NOMO-1 treated with dmso at 0.1 percent for 144 hours (cell line): Measurements from ENCODE around the gene FBXL16.

ENCODE experiments used
- DNase-seq: peaks from one replicate; lab custom pipeline; 2025; ENCODE audit not compliant: unreplicated experiment; lab: John Stamatoyannopoulos, UW

The FBXL16 gene

DNA sequence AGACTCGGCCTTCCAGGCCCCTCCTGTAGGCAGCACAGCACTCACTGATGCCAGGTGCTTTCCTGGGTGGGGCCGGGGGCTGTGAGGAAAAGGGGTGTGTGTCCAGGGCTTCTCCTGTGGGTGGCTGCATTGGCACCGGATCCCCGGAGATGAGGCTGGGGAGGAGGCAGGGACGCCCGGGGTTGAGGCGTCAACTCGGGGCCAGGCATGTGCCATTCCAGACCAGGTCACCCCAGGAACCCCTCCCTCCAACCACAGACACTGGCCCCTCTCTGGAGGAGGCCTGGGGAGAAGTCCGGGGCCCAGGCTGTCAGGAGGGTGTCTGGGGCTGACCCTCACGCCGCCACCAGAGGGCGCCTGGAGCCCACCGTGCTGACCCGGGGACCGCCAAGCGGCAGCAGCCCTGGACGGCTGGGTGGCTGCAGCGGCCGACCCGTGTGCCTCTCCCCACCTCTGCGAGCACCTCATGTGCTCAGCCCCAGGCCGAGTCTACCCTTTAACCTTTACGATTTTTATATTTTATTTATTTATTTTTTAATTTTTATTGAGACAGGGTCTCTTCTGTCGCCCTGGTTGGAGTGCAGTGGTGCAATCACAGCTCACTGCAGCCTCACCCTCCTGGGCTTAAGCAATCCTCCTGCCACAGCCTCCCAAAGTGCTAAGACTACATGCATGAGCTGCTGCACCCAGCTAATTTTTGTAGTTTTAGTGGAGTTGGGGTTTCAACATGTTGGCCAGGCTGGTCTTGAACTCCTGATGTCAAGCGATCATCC, 6.1 kb upstream of the FBXL16 start:
- peak; percentile 70 for DNase-seq

DNA sequence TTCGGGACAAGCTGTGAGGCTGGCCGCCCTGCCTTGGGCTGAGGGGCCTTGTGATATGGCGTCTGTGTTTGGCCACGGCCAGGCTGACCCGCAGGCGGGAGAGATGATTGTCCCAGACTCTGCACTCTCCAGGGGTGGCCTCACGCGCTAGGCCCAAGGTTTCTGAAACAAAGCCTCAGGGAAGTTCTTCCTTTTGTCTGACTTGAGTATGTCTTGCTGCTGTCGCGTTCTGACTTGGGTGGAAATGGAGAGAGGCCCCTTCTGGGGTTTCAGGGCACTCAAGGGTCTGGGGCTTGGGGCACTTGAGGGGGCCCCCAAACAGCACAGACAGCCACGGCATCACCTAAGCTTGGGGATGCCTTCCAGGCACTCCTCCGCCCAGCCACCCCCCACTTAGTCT, 5.5 kb upstream of the FBXL16 start:
- DNase-seq, result no peak

DNA sequence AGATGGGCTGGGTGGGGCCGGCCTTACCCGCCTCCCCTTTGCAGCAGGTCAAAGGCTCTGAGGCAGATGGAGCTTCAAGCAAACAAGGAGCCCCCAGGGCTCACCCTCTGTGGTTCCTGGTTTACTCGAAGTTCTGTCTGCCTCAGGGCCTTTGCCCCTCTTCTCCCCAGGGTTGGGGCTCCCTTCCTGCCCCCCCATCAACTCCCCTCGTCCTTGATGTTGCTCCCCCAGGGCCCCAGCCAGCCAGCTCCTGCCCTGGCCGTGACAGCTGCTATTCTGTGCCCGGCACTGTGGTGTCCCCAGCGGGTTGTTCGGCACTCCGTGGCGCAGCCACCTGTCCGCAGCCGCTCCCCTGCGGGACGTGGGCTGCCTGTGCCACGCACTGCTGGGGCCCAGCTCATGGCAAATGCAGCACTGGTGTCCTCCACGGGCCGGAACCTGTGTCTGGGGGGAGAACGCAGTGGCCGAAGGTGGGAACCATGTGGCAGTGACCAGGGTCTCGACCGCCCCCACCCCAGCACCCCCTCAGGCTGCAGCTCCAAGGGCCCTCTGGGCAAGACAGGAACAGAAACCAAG, 5.0 kb upstream of the FBXL16 start:
- DNase-seq, result no peak

DNA sequence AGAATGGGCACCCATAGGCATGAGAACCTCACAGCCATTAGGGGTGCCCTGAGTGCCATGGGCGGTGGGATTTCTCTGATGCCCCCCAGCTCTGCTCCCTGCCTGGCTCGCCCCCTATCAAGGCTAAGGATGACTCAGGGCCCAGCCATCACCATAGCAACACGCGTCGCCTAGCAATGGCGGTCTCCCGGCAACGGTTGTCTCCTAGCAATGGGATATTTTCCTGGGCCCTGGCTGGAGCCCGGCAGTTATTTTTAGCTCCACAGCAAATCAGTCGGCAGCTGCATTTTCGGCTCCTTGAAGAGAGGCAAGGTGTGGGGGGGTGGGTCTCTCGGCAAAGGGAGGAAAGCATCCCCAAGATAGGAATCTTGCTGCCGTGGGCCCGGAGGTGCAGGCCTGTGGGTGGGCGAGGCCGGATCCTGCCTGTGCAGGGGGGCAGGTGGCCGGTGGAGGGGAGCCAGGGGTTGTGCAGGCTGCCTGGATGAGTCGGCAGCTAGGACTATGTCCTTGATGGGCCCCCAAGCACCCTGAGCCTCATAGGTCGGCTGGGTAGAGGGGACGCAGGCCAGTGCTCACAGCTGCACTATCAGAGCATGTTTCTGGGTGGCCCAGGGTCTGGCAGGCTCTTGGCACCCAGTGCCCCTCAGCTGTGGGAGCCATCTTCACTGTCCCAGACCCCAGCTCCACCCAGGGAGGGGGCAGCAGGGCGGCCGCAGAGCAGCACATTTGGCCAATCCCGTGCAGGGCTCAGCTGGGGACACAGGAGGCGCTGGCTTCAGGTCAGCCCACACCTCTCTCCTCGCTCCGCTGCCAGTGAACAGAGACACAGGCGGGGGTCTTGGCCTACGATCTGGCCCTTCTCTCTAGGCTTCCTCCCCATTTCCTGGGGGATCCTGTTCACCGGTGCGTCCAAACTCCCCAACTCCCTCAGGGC, 4.2 kb upstream of the FBXL16 start:
- DNase-seq, result no peak

DNA sequence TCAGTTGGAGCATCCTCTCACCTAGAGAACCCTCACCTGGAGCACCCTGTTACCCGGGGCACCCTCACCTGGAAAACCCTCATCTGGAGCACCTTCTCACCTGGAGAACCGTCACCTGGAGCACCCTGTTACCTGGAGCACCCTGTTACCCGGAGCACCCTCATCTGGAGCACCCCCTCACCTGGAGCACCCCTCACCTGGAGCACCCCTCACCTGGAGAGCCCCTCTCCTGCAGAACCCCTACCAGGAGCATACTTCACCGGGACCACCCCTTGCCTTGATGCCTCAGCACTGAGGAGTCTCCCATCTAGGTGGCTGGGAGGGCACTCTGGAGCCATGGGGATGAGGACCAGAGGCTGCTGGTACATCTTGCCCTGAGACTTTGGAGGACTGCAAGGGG, 3.4 kb upstream of the FBXL16 start:
- no peak for DNase-seq

DNA sequence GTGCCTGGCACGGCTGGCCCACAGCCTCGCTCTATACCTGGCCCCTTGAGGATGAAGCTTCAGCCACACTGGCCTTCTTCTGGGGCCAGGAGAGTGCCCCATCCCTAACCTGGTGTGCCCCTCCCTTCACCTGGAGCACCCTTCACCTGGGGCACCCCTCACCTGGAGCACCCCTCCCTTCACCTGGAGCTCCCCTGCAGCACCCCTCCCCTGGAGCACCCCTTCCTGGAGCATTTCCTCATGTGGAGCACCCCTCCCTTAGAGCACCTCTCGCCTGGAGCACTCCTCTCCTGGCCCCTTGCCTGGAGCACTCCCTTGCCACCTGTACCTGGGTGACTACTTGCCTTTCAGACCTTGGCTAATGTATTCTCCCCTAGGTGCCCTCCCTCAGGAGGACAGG, 2.4 kb upstream of the FBXL16 start:
- DNase-seq, result no peak

DNA sequence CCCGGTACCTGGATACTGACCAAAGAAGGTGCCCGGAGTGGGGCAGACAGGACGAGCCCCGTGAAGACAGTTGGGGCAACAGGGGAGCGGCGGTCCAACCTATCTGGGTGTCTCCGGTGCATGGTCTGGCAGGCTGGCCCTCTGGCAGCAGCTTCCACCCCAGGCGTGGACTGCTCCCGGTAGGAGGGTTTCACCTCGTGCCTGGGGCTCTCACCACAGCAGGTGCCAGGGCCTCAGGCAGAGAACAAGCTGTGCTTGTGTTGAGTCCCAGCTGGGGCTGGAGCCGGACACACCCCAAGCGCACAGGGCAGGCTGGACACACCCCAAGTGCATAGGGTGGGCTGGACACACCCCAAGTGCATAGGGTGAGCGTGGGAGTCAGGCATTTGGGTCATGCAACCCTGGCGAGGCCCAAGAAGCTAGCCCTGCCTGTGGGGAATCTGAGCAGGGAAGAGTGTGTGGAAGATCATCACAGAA, 1.5 kb upstream of the FBXL16 start:
- no peak for DNase-seq

DNA sequence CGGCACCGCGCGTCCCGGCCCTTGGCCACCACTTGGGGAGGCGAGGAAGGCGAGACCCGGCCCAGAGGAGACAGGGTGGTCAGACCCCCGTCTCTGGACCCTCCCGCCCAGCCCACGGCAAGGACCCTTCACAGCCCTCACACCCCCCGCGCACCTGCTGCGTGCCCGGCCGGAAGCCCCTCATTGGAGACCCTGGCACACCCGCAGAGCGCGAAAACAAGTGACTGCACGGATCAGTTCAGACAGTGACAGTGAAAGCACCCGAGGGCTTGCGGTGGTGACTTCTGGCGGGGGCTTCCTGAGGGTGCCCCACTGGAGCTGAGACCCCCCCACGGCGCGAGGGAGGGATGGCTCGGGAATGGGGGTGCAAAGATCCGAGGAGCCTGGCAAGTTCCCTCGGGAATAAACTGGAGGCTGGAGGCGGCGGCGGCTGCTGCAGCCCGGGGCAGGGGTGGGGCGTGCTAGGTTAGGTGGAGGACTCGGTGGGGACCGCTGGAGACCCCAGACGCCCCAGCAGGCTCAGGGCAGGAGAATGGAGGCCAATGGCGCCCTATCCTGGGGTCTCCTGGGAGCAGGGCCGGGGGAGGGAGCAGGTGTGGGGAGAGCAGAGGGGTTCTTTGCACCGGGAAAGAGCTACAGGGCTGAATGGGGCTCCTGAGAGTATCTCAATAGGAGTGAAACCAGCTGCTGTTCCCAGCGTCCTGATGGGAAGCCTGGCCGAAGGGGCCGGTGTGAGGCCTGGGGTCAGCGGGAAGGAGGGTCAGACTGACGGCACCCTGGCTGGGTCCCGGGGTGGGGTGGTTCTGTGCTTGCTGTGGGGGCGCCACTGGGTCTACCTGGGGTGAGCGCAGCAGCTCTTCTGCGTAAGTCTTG, 824 bp upstream of the FBXL16 start:
- no peak for DNase-seq

DNA sequence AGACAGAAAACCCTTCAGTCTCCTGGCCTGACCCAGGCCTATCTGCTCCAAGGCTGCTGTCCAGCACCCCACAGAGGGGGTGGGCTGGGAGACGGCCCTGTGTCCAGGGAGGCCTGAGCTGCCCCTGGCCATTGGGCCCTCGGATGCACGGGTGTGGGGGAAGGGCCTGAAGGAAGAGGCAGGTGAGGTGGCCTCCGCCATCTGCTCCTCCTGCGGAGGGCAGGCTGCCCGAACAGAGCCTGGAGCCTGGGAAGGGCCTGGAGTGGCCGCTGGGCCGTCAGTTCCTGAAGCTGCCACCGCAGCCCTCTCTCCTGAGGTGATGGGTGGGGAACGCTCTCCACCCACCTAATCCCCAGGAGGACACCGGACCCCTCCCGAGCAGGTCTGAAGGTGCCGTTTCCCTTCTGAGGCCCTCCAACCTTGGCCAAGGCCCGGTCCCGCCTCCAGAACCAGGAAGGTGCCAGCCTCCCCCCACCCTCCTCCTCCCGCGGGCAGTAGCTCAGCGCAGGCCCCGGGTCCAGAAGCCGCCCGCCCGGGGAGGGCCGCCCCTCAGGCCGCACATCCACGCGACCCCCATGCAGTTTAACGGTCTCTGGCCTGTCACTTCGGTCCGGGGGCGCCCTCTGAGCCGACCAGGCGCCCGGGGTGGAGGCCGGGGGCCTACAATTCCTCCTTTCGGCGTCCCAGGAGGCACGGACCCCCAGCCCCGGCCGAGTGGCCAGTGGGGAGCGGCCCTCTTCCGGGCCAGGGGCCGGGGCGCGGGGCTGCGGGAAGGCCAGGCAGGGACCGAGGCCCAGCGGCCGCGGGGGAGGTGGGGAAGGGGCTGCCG, 835 bp downstream of the FBXL16 start:
- no peak for DNase-seq

DNA sequence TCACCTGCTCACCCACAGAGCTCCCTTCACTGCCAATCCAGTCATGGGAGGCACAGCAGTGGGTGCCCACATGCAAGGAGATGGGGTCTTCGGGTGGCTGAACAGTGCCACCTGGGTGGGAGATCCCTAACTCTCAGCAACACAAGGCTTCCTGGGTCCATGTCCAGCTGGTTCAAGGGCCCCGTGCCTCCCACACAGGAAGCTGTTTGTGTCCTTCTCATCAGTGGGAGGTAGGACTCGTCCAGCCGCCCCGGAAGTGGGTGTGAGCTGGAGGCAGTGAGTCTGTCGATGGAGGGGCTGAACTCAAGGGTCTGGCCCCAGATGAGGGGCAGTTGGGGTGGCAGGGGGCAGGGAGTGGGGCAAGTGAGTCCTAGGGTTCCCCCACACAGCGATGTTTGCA, 1.6 kb downstream of the FBXL16 start:
- no peak for DNase-seq

DNA sequence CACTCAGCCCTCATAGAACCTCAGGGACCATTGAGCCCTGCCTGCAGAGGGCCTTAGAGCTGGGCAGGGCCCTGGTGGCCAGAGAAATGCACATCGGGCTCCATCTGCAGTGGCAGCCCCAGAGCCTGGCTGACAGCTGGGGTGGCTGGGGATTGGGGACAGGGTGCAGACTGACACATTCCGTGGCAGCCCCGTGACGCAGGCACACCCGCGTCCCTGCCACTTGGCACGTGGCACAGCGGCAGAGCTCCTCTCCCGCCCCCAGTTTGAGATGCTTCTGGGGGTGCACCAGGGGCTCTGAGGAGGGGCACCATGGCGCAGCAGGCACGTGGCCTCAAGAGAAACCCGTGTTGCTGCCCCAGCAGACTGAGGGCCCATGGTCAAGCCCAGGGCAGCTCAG, 2.2 kb downstream of the FBXL16 start:
- DNase-seq, result no peak

DNA sequence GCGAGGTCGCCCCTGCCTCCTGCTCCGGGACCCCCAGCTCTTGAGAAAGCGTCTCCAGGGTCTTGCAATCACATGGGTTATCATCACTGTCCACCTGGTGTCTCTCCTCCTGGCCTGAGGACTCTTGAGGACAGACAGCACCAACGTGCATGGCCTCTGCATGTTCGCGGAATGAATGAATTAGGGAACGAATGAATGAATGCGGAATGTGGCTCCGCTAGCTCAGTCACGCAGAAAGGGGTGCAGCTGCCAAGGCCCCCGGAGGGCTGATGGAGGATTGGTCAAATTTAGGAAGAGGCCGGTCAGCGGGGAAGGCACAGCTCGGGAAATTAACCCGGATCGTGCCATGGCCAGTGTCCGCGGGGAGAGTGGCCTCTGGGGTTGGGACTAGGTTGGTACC, 3.3 kb downstream of the FBXL16 start:
- no peak for DNase-seq

DNA sequence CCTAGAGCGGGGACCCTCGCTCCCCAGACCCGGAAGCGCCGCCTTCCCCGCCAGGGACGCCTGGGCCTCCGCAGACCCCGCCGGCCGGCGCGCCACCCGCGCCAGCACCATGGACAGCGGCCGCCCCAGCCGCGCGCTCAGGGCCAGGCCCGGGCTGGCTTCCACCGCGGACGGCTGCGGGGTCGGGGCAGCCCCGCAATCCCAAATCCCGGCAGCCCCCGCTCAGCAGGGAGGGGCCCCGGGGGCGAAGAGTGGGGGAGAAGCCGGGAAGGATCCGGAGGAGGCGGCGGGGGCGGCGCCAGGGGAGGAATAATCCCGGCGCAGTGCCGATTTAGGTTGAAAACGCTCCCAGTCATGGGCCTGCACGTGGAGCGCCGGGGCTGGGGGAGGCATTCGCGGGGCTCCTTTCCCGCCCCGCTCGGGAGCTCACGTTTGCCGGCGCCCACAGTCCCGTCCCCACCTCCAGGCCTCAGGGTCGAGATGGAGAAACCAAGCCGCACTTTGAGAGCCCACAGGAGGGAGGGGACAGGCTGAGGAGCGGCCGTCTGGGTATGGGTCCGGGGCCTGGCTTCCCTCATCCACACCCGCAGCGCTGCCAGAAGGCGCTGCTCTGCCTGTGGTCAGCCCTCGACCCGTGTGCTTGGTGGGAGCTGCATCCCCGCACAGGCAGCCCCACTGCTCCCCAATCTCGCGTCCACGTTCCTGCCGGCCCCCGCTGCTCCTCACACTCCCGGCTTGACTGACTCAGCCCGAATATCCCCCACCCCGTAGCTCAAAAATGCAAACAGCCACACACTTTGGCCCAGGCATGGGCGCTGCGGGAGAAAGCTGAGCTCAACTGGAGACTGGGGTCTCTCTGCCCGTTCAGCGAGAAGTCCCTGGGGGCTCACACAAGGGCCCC, 4.7 kb downstream of the FBXL16 start:
- no peak for DNase-seq

DNA sequence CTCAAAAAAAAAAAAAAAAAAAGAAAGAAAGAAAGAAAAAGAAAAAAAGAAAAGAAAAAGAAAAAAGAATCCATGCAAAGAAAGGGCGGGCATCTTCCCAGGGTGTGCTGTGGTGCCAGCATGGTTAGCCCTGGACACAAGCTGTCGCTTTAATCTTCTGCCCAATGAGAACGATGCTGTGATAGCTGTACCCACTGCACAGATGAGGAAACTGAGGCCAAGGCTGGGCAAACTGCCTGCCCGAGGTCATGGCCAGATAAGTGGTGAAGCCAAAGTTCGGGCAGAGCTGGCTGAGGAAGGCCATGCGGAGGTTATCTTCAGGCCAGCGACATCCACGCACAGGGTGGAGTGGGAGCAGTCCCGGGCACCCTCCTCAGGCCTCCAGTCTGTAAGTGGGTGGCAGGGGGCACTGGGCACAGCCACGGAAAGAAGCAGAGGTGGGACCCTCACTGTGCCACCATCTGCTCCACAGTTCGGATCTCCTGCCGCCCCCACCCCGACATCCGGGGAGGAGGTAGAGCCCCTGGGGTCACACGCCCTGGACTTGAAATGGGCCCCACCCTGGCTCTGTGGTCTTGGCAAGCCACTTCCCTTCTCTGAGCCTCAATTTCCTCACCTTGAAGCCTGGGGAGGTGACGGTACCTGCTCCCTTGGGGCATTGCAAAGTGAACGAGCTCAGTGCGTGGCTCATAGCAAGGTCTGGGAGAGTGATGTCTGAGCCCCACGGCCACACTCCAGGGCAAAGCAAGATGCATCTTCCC, 6.5 kb downstream of the FBXL16 start:
- no peak for DNase-seq

DNA sequence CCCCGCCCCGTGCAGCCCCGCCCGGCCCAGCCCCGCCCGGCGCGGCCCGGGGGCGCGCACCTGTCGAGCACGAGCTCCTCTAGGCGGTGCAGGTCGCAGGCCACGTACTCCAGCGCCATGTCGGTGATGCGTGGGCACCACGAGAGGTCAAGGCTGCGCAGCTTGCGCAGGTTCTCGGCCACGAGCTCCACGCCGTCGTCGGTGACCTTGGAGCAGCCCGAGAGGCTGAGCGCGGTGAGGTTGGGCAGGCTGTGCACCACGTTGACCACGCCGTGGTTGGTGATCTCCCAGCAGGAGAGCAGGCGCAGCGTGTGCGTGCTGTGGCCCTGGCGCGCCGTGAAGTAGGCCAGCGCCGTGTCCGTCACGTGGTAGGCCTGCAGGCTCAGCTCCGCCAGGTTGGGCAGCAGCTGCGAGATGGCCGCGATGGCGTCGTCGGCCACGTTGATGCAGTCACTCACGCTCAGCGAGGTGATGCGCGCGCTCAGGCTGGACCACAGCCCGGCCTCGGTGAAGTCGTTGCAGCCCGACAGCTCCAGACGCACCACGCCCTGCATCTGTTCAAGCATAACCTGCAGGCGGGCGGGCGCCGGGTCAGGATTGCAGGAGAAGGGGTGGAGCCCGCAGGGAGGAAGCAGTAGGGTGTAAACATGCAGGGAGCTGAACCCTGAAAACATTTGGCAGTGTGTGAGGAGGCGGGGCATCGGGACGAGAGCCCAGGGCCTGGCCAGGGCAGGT, 10.1 kb downstream of the FBXL16 start:
- DNase-seq, result no peak

DNA sequence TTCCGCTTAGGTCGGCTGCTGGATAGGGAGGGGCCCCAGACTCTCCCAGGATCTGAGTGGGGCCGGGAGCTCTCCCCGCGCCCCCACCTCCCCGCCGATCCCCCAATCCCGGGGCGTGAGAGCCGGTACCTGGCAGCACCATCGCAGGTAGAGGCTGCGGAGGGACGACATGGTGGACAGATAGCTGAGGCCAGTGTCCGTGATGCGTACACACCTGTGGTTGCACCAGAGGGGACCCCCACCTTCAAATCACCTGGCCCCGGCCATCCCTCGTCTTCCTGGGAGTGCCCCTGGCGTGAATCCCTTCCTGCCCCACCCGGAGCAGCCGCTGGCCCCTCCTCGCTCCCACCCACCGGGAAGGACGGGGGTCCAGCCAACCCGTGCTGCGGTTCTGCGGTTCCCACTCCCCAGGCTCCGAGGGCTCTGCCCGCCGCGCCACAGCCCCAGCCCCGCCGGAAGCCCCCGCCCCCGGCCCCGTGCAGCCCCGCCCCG, 10.7 kb downstream of the FBXL16 start:
- no peak for DNase-seq

DNA sequence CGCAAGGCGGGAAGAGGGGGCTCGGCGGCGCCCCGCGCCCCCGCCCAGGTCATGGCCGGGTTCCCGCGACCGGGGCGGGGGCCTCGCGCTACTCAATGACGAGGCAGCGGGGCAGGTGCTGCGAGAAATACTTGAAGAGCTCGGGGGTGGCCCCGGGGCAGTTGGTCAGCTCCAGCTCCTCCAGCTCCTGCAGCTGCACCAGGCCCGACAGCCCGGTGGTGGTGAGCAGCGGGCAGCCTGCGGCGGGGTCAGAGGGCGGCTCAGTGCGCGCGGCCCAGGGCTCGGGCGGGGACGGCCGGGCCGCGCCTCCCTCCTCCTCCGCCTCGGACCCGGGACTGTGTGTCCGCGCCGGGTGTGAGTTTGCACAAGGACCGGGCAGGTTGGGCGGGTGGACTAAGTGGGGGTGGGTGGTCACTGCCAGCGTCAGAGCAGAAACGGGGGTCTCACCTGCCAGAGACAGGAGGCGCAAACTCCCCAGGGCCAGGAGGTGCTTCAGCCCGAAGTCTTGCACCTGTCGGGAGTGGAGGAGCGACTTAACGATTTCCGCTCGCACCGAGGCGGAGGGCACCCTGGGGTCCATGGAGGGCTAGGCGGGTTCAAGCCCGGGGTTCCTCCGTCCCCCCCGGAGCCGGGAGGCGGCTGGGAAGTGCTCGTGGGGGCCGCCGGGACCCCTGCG, 11.3 kb downstream of the FBXL16 start:
- no peak for DNase-seq
